Activated CD4-positive, alpha-beta T cell treated with anti-CD3 and anti-CD28 coated beads for 4 hours (primary cell): ENCODE measurements around the gene TRIM25.
"Not testable (repeated sequence)": the region's sequence is repeated elsewhere in the genome, so short reads cannot be mapped to it uniquely, and the experiment has no call there.

Source experiments
- DNase-seq, 2 donors: peaks; one replicate each; pipeline ENCODE4 v3.0.0-alpha.2; 2020

The TRIM25 gene

DNA sequence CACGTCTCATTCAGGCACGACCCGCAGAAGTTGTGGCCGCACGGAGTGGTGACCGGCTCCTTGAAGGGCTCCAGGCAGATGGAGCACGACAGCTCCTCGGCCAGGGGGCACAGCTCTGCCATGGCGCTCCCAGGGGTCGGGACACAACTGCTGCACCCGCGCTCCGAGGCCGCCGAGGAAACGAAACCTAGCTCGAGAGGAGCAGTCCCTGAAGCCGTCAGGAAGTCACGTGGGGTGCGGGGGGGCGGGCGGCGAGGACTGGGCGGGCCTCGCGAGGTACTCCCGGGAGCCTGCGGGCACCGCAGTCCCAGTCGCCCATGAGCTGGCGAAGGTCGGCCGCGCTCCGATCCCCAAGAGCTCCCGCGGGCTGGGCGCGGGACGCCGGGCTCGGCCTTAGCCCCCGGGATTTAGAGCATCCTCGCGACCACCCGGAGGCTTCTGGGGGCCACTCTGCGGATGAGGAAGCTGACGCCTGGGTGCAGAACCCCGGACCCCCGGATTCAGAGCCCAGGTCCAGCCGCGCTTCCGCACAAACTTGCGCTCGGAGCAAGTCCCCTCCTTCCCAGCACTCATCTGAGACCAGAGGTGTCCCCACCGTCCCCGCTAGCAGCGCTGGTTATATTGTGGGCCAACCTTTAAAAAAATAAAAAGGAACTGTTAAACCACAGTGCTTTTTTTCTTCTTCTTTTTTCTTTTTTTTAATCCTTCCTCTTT lies at the start of gene TRIM25:
Gene TRIM25 (minus strand): TSS at position 183 of the 714 bp plus-strand sequence. CDS start 61 bp downstream, at position 122.
- peak; percentile 87 to 89 for DNase-seq

- DNase-seq: peak; percentile 90 to 96
Observed at GRCh38 chr17:56960596-56961538, 47.0 kb upstream of the TRIM25 start, which contains the start of gene COIL. Gene COIL, minus strand, starts transcription at chr17:56961050. Its CDS starts 31 bp downstream, at chr17:56961019.

- no peak for DNase-seq
Observed at GRCh38 chr17:56956992-56957391, 43.1 kb upstream of the TRIM25 start.

GRCh38 chr17:56949595-56949994 lies 35.7 kb upstream of the TRIM25 start:
- DNase-seq: no peak

DNA sequence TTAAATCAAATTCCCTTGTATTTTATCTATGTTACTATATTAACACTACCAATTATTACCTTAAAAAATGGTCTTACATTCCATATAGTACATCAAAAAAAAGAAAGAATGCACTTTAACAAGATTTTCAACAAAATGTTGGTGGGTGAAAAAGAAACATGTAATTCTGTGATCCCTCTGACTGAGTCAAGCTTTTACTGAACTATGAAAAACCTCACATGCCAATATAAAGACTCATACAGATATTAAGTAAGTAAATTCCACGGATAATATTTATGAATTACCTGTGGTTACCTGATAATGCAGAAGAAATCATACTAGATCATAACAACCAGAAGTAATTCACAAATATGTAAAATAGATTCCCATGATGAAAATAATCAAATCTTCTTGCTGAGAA lies 34.6 kb upstream of the TRIM25 start:
- no peak for DNase-seq

DNA sequence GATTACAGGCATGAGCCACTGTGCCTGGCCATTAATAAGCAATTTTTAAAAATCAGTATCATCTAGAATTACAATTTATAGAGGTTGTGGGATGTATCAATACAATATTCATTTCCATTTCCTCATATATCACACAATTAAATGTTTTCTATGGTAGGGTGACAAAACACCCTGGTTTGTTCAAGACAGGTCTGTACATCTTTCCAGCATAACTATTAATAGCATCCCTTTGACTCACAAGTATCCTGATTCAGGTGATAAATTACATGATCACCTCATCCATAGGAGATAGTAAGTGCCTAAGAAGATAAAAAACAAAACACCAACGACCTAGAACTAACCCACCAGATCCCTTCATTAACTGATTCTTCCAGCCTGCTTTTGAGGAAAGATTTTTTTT lies 33.9 kb upstream of the TRIM25 start:
- DNase-seq: no peak

DNA sequence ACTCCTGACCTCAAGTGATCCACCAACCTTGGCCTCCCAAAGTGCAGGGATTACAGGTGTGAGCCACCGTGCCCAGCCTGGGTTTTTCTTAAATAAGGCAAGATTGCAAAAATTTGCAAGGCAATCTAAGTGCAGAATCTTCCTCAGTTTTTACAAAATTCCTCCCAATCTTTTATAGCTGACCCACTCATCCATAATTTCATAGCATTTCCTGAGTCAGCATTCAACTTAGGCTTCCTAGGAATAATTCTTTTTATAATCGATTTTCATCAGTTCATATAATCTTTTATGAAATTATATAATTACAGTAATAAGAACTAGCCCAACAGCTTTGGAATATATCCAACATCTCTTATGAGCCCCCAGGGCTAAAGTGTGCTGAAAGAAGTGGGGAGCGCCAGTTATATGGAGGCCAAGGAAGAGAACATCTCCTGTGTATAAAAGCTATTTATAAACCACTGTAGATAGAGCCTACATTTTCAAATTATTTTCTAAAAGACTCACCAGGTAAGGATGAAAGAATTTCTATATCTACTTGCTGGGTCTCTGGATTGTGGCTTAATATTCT lies 32.2 kb upstream of the TRIM25 start:
- no peak for DNase-seq

DNA sequence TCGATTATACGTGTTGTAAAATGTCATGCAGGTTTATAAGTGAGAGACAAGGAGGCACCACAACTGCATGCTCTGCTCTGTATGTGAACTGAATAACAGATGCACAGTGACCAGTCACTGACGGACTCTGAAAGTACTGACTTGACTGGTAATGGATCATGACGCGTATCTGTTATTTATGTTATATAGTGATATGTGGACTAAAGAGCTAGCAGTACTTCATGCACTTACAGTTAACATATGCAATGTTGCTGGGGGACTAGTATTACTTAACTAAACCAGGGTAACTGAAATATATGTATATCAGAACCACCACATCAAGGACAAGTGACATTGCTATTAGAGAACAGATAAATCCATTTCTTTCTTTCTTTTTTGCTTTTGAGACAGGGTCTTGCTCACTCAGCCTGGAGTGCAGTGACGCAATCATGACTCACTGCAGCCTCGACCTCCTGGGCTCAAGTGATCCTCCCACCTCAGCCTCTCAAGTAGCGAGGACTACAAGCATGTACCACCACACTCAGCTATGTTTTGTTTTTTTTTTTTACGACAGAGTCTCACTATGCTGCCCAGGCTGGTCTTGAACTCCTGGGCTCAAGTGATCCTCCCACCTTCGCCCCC lies 29.8 kb upstream of the TRIM25 start:
- DNase-seq: no peak

DNA sequence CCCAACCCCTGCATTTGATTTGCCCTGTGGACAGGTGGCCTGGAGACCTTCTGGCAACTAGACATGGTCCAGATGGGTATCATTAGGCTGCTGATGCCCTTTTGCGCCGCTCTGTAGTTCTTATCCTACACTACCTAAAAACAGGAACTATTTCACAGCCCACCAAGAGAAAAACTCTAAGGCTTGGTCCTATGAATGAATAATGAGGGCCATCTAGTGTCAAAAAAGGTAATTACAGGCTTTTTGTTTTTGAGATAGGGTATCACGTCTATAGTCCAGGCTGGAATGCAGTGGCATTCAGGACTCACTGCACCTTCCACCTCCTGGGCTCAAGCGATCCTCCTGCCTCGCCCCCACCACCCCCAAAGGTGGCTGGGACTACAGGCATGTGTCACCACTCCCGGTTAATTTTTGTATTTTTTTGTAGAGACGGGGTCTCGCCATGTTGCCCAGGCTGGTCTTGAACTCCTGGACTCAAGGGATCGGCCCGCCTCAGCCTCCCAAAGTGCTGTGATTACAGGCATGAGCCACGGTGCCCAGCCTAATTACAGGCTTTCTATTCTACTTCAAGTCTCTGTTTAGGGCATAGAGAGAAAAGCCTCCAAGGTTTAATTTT lies 26.1 kb upstream of the TRIM25 start:
- DNase-seq: no peak

DNA sequence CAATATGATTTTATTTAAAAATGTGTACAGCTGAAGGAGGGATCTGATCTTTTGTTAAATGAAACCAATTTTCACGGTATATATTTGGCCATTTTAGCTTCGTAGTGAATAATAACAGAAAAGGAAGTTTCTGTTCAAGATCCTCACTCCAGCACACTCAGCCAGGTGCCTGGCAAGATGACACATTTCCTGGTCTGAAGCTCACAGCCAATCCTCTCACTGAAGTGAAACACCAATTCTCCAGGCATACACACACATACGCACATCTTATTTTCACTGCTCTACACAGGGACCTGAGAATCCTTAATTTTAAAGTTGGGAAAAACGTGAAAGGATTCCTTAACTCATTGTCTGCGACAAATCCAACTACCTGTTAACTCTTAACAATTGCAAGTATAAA lies 24.4 kb upstream of the TRIM25 start:
- not testable (repeated sequence) for DNase-seq

DNA sequence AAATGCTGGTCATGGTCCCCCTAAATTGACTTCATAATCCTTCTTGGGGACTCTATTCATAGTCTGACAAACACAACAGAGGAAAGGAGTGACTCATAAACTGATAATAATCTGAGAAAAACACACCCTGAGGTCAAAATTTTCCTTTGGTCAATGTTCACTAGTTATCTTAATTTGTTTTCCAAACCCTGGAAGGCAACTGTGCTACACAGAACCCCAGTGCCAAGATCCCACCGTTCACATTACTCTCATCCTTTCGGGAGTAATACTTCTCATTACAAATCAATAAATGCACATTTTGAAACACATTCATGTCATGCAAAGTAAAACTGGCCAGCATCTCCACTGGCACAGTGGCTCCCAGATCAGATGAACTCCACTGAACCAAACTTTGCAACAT lies 23.8 kb upstream of the TRIM25 start:
- no peak for DNase-seq

- no peak for DNase-seq
Observed at GRCh38 chr17:56936697-56937322, 23.0 kb upstream of the TRIM25 start.

DNA sequence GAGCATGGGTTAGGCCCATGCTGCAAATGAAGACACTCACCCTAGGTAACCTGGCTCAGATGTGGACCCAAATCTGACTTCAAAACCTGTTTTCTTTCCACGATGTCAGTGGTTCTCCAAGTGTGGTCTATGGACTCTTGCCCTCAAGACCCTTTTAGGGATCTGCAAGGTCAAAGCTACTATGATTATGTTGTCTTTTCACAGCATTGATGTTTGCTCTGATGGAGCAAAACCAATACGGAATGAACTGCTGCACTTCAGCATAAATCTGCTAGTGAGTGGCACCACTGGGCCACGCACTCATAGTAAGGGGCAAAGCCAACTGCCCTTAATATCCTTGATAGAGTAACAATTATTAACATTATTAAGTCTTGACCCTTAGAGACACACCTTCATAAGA lies 21.6 kb upstream of the TRIM25 start:
- no peak for DNase-seq

DNA sequence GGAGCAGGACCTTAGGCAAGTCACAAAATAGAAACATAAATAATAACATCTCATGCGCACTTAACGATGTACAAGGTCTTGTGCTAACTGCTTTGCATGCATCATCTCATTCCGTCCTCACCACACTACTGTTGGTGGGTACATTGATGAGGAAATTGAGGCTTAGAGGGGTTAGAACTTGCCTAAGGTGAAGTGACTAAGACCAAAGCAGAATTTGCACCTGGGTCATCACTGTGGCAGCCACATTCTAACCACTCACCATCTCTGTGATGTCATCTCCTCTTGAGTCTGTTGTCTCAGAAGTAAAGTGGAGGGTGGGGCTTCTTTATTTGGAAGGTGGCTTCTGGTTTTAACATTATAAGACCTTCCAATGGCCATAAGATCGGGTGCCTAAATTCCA lies 20.4 kb upstream of the TRIM25 start:
- no peak for DNase-seq

GRCh38 chr17:56933868-56934267 lies 20.0 kb upstream of the TRIM25 start:
- no peak for DNase-seq

GRCh38 chr17:56933151-56933745 lies 19.4 kb upstream of the TRIM25 start:
- no peak for DNase-seq

DNA sequence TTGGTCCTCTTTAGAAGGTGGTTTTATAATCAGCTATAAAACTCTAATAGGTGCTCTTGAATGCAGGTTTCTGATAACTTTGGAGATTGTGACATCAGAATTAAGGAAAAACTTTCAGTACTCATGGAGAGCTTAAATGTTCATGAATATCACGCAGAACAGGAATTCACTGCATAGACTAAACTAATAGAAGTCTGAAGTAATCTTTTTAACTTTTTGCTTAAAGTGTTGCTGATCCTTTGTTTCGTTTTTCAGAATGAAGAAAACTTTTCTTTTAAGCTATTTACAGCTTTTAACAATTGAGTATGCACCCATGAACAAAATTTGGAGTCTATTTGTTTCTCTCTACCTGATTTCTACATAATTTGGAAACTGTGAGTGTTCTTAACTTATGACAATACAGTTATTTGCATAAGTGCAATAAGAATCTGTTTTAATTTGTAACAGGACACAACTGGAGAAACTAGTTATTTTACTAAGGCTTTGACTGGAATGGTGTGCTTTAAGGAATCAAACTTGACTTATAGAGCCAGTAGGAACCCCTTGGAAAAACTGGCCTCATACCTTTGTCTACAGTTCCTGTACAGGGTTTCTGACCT lies 17.0 kb upstream of the TRIM25 start:
- DNase-seq: no peak

DNA sequence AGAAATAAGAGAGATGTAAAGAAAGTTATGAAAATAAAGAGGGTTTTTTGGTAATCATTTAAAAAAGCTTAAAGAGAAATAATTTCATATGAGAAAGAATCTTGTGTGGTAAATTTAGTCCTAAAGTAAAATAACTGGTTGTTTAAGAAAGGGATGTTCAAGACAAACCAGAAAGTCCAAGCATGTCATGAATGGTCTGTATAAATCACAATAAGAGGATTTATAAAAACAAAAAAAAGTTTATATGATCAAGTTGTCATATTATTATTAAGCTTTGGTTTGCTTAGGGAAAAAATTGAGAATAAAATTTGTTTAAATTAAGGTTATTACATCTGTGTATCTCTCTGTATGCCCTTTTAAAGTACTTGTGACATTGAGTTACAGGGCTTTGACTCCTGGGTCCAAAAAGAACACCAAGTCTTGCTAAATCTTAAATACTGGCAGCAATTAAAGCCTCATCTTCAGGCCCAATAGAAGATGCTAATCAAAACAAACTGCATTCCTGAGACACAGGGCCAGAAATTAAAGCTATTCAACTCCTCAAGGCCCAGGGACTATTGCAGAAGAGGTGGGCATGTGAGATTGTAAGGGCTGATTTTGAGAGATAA lies 15.6 kb upstream of the TRIM25 start:
- DNase-seq: no peak

DNA sequence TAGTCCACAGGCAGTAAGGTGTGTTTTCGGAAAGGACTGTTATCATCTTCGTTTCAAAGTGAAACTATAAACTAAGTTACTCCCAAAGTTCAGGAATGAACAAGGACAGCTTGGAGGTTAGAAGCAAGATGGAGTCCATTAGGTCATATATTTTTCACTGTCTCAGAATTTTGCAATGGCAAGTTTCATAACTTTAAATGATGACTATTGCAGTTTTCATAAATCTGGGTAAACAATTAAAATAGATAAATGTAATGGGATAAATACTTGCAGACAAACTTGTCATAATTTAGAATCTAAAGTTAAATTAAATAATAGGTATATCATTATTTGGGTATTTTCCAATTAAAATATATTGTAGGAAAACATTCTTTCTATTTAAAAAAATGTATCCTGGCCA lies 14.7 kb upstream of the TRIM25 start:
- no peak for DNase-seq

DNA sequence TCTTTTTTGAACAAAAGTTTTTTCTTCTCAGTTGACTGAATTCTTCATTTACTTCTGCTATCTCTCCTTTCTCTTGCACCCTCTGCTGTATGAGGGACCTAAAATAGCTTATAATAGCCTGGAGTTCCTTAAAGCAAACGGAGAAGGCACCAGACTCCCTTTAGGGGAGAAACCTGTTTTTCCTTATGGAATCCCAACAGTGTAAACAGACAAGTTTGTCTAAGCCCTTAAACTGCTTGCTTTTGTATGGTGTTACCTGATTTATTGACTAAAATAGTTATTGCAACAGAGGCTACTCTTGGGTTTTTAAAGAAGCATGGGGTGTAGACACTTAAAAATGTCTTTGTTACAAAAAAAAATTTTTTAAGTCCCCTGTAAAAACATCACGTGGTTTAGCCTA lies 12.9 kb upstream of the TRIM25 start:
- DNase-seq: no peak

DNA sequence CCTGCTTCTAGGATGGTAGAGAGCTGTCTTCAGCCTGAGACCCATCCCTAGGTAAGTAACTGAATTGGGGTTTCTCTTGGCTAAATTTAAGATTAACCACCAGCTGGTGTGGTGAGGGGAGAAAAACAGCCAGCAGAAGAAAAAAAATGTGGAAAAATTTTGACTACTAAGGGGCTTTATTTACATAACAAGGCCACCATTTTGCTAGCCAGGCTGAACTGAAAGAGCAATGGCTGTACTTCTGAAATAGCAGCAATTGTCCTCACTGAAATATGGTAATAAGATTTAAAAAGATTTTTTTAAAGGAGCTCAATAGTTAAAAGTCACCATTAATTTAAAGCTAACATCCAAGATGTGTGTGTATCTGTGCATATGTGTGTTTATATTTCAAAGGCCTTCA lies 12.4 kb upstream of the TRIM25 start:
- no peak for DNase-seq
